ENCODE measurements around the gene FRS2.
"Not testable (repeated sequence)": the region's sequence is repeated elsewhere in the genome, so short reads cannot be mapped to it uniquely, and the experiment has no call there.

Gene FRS2

GRCh38 chr12:69604275-69604674 is 134.1 kb downstream of the FRS2 start:
- not testable (repeated sequence) for H2AFZ ChIP-seq (ENCODE audit: low read depth, low read length); H2BK15ac ChIP-seq (ENCODE audit: low read depth, poor library complexity, severe bottlenecking); H3K79me1 ChIP-seq (replicated peaks; ENCODE audit: low read length, poor library complexity, severe bottlenecking); H2BK120ac ChIP-seq (ENCODE audit: low read depth, low read length); H3K27ac ChIP-seq (ENCODE audit: low read length, poor library complexity, severe bottlenecking); H3K9me3 ChIP-seq (ENCODE audit: control insufficient read depth, low read length); H3K4me2 ChIP-seq (ENCODE audit: low read length, poor library complexity, severe bottlenecking); H3K4me3 ChIP-seq (ENCODE audit: insufficient read depth in 1 of 2, low read depth in 1 of 2, low read length in 2 of 2); H4K8ac ChIP-seq (ENCODE audit: low read length); H3K14ac ChIP-seq (ENCODE audit: low read length in 2 of 2); H2AK5ac ChIP-seq (ENCODE audit: low read length, severe bottlenecking); H3K4ac ChIP-seq (ENCODE audit: low read depth in 1 of 2, low read length in 2 of 2); H3K23ac ChIP-seq (ENCODE audit: low read length in 2 of 2); H4K91ac ChIP-seq (ENCODE audit: low read length); H2BK12ac ChIP-seq (ENCODE audit: low read length in 2 of 2); H3K27me3 ChIP-seq (ENCODE audit: control insufficient read depth in 1 of 2, insufficient read depth in 1 of 2, low read length in 2 of 2); H3K9ac ChIP-seq (ENCODE audit: low read length); H3K4me1 ChIP-seq (ENCODE audit: control insufficient read depth, insufficient read depth, low read depth, low read length); H3K18ac ChIP-seq (ENCODE audit: low read depth in 1 of 2, low read length in 2 of 2); DNase-seq; H2BK5ac ChIP-seq (ENCODE audit: low read depth, low read length, poor library complexity, severe bottlenecking)
- H3K36me3 ChIP-seq (ENCODE audit: control insufficient read depth in 1 of 2, insufficient read depth in 2 of 2, low read depth in 1 of 2, low read length in 2 of 2), result peaks cover 10 to 43% of the 10 kb centered on the region in 2 experiments
- 74% methylated on average over 2 of the region's 3 CpGs for WGBS

GRCh38 chr12:69608114-69608513 is 137.9 kb downstream of the FRS2 start:
- no peak overlapping the region for H2BK15ac ChIP-seq (ENCODE audit: low read depth, poor library complexity, severe bottlenecking)
- no peak overlapping the region for H2AFZ ChIP-seq (ENCODE audit: low read depth, low read length)
- H2BK5ac ChIP-seq (ENCODE audit: low read depth, low read length, poor library complexity, severe bottlenecking), result no peak overlapping the region
- no peak overlapping the region for H3K18ac ChIP-seq (ENCODE audit: low read depth in 1 of 2, low read length in 2 of 2)
- no peak overlapping the region for H3K23ac ChIP-seq (ENCODE audit: low read length in 2 of 2)
- H3K14ac ChIP-seq (ENCODE audit: low read length in 2 of 2), result no peak overlapping the region
- no peak overlapping the region for H3K4me3 ChIP-seq (ENCODE audit: insufficient read depth in 1 of 2, low read depth in 1 of 2, low read length in 2 of 2)
- no peaks in the 10 kb centered on the region for H3K79me1 ChIP-seq (replicated peaks; ENCODE audit: low read length, poor library complexity, severe bottlenecking)
- no peak overlapping the region for H3K27ac ChIP-seq (ENCODE audit: low read length, poor library complexity, severe bottlenecking)
- no peaks in the 10 kb centered on the region for H3K4me1 ChIP-seq (ENCODE audit: control insufficient read depth, insufficient read depth, low read depth, low read length)
- no peak overlapping the region for H2BK12ac ChIP-seq (ENCODE audit: low read length in 2 of 2)
- H2AK5ac ChIP-seq (ENCODE audit: low read length, severe bottlenecking), result no peak overlapping the region
- H3K9ac ChIP-seq (ENCODE audit: low read length), result no peak overlapping the region
- H2BK120ac ChIP-seq (ENCODE audit: low read depth, low read length), result no peak overlapping the region
- no peak overlapping the region for H3K4me2 ChIP-seq (ENCODE audit: low read length, poor library complexity, severe bottlenecking)
- H3K27me3 ChIP-seq (ENCODE audit: control insufficient read depth in 1 of 2, insufficient read depth in 1 of 2, low read length in 2 of 2), result no peaks in the 10 kb centered on the region
- no peaks in the 10 kb centered on the region for H3K9me3 ChIP-seq (ENCODE audit: control insufficient read depth, low read length)
- no peak for DNase-seq
- no peak overlapping the region for H4K8ac ChIP-seq (ENCODE audit: low read length)
- H3K4ac ChIP-seq (ENCODE audit: low read depth in 1 of 2, low read length in 2 of 2), result no peak overlapping the region
- H4K91ac ChIP-seq (ENCODE audit: low read length), result no peak overlapping the region
- WGBS, result no CpG with 5 or more reads among the region's 2 CpGs
- peaks cover 0 to 4% of the 10 kb centered on the region in 2 experiments for H3K36me3 ChIP-seq (ENCODE audit: control insufficient read depth in 1 of 2, insufficient read depth in 2 of 2, low read depth in 1 of 2, low read length in 2 of 2)

- Histone ChIP-seq H3K9ac (ENCODE audit: low read length) (no peak overlapping the region), H3K36me3 (ENCODE audit: control insufficient read depth in 1 of 2, insufficient read depth in 2 of 2, low read depth in 1 of 2, low read length in 2 of 2) (no peaks in the 10 kb centered on the region), H3K14ac (ENCODE audit: low read length in 2 of 2) (no peak overlapping the region), H3K4ac (ENCODE audit: low read depth in 1 of 2, low read length in 2 of 2) (no peak overlapping the region), H3K27me3 (ENCODE audit: control insufficient read depth in 1 of 2, insufficient read depth in 1 of 2, low read length in 2 of 2) (no peaks in the 10 kb centered on the region), H2BK12ac (ENCODE audit: low read length in 2 of 2) (no peak overlapping the region), H3K79me1 (replicated peaks; ENCODE audit: low read length, poor library complexity, severe bottlenecking) (no peaks in the 10 kb centered on the region), H3K27ac (ENCODE audit: low read length, poor library complexity, severe bottlenecking) (no peak overlapping the region), H3K9me3 (ENCODE audit: control insufficient read depth, low read length) (no peaks in the 10 kb centered on the region), H3K23ac (ENCODE audit: low read length in 2 of 2) (no peak overlapping the region), H2BK5ac (ENCODE audit: low read depth, low read length, poor library complexity, severe bottlenecking) (no peak overlapping the region), H3K4me1 (ENCODE audit: control insufficient read depth, insufficient read depth, low read depth, low read length) (no peaks in the 10 kb centered on the region), H2AK5ac (ENCODE audit: low read length, severe bottlenecking) (no peak overlapping the region), H4K8ac (ENCODE audit: low read length) (no peak overlapping the region), H3K4me2 (ENCODE audit: low read length, poor library complexity, severe bottlenecking) (no peak overlapping the region), H2AFZ (ENCODE audit: low read depth, low read length) (no peak overlapping the region), H3K4me3 (ENCODE audit: insufficient read depth in 1 of 2, low read depth in 1 of 2, low read length in 2 of 2) (no peak overlapping the region), H4K91ac (ENCODE audit: low read length) (no peak overlapping the region), H3K18ac (ENCODE audit: low read depth in 1 of 2, low read length in 2 of 2) (no peak overlapping the region), H2BK15ac (ENCODE audit: low read depth, poor library complexity, severe bottlenecking) (no peak overlapping the region), H2BK120ac (ENCODE audit: low read depth, low read length) (no peak overlapping the region)
- no peak for DNase-seq
- 93% methylated on average over 15 of the region's 15 CpGs for WGBS
Measured at GRCh38 chr12:69610126-69610525, 139.9 kb downstream of the FRS2 start.

- H4K91ac ChIP-seq (ENCODE audit: low read length), result no peak within 1 kb of the TSS
- H2AFZ ChIP-seq (ENCODE audit: low read depth, low read length), result no peak within 1 kb of the TSS
- H3K23ac ChIP-seq (ENCODE audit: low read length in 2 of 2), result no peak within 1 kb of the TSS
- H3K27me3 ChIP-seq (ENCODE audit: control insufficient read depth in 1 of 2, insufficient read depth in 1 of 2, low read length in 2 of 2), result no peaks in the 10 kb centered on the region
- H3K27ac ChIP-seq (ENCODE audit: low read length, poor library complexity, severe bottlenecking), result no peak within 1 kb of the TSS
- H3K4ac ChIP-seq (ENCODE audit: low read depth in 1 of 2, low read length in 2 of 2), result no peak within 1 kb of the TSS
- H2BK5ac ChIP-seq (ENCODE audit: low read depth, low read length, poor library complexity, severe bottlenecking), result no peak within 1 kb of the TSS
- no peak within 1 kb of the TSS for H2AK5ac ChIP-seq (ENCODE audit: low read length, severe bottlenecking)
- H2BK120ac ChIP-seq (ENCODE audit: low read depth, low read length), result no peak within 1 kb of the TSS
- no peak for DNase-seq
- H3K18ac ChIP-seq (ENCODE audit: low read depth in 1 of 2, low read length in 2 of 2), result no peak within 1 kb of the TSS
- H3K9me3 ChIP-seq (ENCODE audit: control insufficient read depth, low read length), result no peaks in the 10 kb centered on the region
- H3K4me2 ChIP-seq (ENCODE audit: low read length, poor library complexity, severe bottlenecking), result no peak within 1 kb of the TSS
- H3K36me3 ChIP-seq (ENCODE audit: control insufficient read depth in 1 of 2, insufficient read depth in 2 of 2, low read depth in 1 of 2, low read length in 2 of 2), result no peaks in the 10 kb centered on the region
- H3K4me1 ChIP-seq (ENCODE audit: control insufficient read depth, insufficient read depth, low read depth, low read length), result no peaks in the 10 kb centered on the region
- WGBS, result 90% methylated on average over 11 of the region's 11 CpGs
- no peak within 1 kb of the TSS for H3K14ac ChIP-seq (ENCODE audit: low read length in 2 of 2)
- no peak within 1 kb of the TSS for H3K4me3 ChIP-seq (ENCODE audit: insufficient read depth in 1 of 2, low read depth in 1 of 2, low read length in 2 of 2)
- no peak within 1 kb of the TSS for H2BK15ac ChIP-seq (ENCODE audit: low read depth, poor library complexity, severe bottlenecking)
- no peak within 1 kb of the TSS for H3K9ac ChIP-seq (ENCODE audit: low read length)
- no peaks in the 10 kb centered on the region for H3K79me1 ChIP-seq (replicated peaks; ENCODE audit: low read length, poor library complexity, severe bottlenecking)
- H4K8ac ChIP-seq (ENCODE audit: low read length), result no peak within 1 kb of the TSS
- H2BK12ac ChIP-seq (ENCODE audit: low read length in 2 of 2), result no peak within 1 kb of the TSS
Measured at GRCh38 chr12:69610729-69611128, 140.5 kb downstream of the FRS2 start, which contains the start of gene LRRC10. LRRC10 (minus strand) TSS chr12:69610907; CDS start chr12:69610838, 69 bp downstream.

All from mesenchymal stem cell (in vitro differentiated cells and primary cell).